ENCODE data around the gene LDHA.

DNA sequence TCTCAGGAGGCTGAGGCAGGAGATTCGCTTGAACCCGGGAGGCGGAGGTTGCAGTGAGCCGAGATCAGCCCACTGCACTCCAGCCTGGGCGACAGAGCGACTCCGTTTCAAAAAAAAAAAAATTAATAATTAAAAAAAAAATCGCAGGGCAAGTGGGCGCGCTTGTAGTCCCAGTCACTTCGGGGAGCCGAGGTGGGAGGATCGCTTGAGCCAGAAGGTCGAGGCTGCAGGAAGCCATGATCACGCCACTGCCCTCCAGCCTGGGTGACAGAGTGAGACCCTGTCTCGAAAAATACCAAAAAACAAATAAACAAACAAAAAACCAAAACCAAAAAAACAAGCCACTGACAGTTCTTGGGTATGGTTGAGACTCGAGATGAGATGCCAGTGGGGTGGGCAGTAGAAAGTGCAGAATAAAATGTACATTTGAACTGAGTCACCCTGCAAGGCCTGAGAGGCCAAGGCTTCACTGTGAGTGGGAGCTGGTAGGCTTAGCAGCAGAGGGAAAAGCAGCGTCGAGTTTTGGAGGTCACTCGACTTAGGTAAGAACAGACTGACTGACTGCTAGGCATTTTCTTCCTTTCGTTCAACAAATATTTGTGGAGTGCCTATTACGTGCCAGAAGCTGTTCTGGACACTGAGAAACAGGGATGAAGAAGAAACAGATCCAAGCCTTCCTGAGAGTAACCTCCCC, 635 bp upstream of the LDHA start:
- TF ChIP-seq CTCF (IDR thresholded peaks at IDR 0.05) (no peak), POLR2A (IDR thresholded peaks at IDR 0.05) (no peak)

All from body of pancreas (tissue), 4 donors.